ENCODE measurements around the gene WDR26.

DNA sequence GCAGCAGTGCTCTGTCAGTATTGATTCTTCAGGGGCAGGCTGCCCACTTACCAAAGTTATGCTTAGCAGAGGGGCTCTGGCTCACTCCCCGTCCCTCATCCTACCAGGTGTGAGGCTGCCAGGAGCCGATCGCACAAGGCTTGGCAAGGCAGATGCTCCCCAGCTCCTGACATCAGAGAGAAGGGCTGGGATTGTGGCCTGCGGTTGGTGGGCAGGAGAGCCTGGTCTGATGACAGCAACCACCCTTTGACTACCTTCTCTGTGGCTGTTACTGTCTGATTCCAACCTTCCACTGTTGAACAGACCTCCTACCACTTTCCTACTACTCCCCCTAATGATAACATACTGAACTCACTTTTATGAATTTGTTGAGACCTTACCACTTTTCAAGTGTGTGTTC lies 23.7 kb upstream of the WDR26 start:
- TF ChIP-seq, protein P1, sequence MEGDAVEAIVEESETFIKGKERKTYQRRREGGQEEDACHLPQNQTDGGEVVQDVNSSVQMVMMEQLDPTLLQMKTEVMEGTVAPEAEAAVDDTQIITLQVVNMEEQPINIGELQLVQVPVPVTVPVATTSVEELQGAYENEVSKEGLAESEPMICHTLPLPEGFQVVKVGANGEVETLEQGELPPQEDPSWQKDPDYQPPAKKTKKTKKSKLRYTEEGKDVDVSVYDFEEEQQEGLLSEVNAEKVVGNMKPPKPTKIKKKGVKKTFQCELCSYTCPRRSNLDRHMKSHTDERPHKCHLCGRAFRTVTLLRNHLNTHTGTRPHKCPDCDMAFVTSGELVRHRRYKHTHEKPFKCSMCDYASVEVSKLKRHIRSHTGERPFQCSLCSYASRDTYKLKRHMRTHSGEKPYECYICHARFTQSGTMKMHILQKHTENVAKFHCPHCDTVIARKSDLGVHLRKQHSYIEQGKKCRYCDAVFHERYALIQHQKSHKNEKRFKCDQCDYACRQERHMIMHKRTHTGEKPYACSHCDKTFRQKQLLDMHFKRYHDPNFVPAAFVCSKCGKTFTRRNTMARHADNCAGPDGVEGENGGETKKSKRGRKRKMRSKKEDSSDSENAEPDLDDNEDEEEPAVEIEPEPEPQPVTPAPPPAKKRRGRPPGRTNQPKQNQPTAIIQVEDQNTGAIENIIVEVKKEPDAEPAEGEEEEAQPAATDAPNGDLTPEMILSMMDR (IDR thresholded peaks at IDR 0.05; ENCODE audit: insufficient read depth, low read depth, low read length), result no peak
- no peak for TF ChIP-seq EZH2 (IDR thresholded peaks at IDR 0.05; ENCODE audit: insufficient read depth, low read length)
